Stimulated activated naive CD8-positive, alpha-beta T cell treated with anti-CD3 and anti-CD28 coated beads, Interleukin-15, amount 100 ng/mL, for 72 hours (primary cell): ENCODE measurements around the gene ACAA1.

Experiments used
- ATAC-seq: fragments of 150-1000 bp; cut with Tn5 transposase; 2 replicates; pipeline ENCODE4 v1.10.0; 2021; ENCODE audit warnings: mild to moderate bottlenecking, moderate library complexity
- DNase-seq, 2 donors: peaks; one replicate each; pipeline ENCODE4 v3.0.0; 2021 to 2022
- H3K27ac Mint-ChIP-seq, 2 donors: one replicate each; pipeline ENCODE4 v1.8.0; 2022; ENCODE audit warnings: mild to moderate bottlenecking in 2 of 2, mixed read lengths in 2 of 2, moderate library complexity in 2 of 2
- H3K27me3 Mint-ChIP-seq: one replicate; pipeline ENCODE4 v1.8.0; 2022; ENCODE audit warnings: mixed read lengths
- H3K4me1 Mint-ChIP-seq: one replicate; pipeline ENCODE4 v1.8.0; 2022; ENCODE audit warnings: mild to moderate bottlenecking, mixed read lengths
- H3K4me3 Mint-ChIP-seq, 2 donors: one replicate each; pipeline ENCODE4 v1.8.0; 2022; ENCODE audit warnings: mild to moderate bottlenecking in 2 of 2, mixed read lengths in 2 of 2, moderate library complexity in 1 of 2
- H3K9me3 Mint-ChIP-seq, 2 donors: one replicate each; pipeline ENCODE4 v1.8.0; 2022; ENCODE audit warnings: mixed read lengths in 2 of 2

Gene ACAA1

DNA sequence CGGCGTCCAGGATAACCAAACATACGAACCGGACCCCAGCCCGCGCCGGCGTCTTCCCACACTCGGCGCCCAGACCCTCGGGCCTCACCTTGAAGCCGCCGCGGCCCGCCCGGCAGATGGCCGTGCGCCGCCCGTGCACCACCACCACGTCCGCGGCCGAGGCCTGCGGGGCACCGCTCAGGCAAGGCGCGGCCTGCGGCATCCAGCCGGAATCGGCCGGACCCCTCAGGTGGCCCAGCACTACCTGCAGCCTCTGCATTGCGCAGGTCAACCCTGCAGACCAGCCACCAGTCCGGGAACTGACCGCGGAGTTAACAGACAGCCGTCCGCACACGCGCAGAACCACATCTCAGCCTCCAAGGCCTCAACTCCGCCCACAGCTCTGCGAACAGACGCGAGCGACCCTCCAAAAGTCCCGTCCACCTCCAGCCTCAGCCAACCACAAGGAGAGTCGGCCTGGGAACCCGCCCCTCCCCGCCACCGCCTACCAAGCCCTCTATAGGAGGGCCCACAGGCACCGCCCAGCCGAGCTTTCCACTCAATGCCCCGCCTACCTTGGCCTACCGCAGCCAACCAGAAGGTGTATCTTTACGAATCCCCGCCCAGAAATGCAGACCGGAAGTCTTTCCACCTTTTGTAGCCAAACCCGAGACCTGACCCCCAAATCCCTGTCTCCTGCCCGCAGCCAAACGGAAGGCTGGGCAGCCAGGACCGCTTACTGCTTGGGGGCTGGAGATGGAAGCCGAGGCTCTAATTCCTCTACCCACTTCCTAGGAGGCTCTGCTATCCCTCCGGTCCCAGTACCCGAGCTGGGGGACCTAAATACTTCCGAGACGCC, at the start of gene ACAA1:
TSS of gene ACAA1 (minus strand) at position 351 of the 838 bp plus-strand sequence. CDS start at position 259, 92 bp downstream.
- DNase-seq, result peak; percentile 96 to 98
- Mint-ChIP-seq H3K4me1 (peaks cover 86% of the 10 kb centered on the region), H3K4me3 (peak within 1 kb of the TSS; percentile 90), H3K9me3 (no peaks in the 10 kb centered on the region), H3K27ac (peak within 1 kb of the TSS; percentile 91 to 97), H3K27me3 (no peaks in the 10 kb centered on the region)
- peak; percentile 91 for ATAC-seq

DNA sequence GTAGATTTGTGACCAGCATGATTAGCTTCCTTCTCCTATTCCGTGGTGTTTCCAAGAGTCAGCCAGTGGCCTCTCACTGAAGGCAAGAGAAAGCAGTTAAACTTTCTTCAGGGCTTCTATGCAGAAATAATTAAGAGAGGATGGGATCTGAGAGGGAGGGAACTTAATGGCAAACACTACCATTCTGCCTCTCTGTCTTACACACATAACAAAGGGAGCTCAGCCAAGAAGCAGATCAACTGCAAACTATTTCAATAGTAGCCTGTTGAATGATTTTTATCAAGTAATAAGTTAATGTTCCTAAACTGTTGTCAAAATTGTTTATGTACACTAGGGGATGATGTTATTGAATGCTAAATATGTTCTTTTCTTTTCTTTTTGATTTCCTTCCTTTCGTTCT, 40.3 kb upstream of the ACAA1 start:
- no peak for ATAC-seq
- no peak overlapping the region for H3K4me3 Mint-ChIP-seq
- no peak overlapping the region for H3K27ac Mint-ChIP-seq
- no peaks in the 10 kb centered on the region for H3K9me3 Mint-ChIP-seq
- peaks cover 49% of the 10 kb centered on the region for H3K4me1 Mint-ChIP-seq
- no peak for DNase-seq
- no peaks in the 10 kb centered on the region for H3K27me3 Mint-ChIP-seq

DNA sequence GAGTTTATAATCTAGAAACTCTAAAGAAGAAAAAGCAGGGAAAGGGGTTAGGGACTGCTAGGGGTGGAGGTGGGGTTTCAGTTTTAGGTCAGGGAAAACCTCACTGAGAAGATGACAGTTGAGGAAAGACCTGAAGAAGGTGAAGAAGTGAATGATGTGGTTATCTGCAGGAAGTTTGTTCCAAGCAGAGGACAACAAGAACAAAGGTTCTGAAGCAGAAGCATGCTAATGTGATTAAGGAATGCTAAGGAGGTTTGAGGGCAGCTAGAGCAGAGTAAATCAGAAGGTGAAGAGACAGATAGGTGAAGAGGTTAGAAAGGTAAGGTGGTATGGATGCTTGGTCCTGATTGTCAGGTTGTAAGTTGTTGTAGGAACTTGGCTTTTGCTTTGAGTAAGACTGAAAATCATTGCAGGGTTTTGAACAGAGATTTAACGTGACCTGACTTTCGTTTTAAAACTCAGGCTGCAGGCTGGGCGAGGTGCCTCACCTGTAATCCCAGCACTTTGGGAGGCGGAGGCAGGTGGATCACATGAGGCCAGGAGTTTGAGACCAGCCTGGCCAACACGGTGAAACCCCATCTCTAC, 37.0 kb upstream of the ACAA1 start:
- ATAC-seq (peak; percentile 62), DNase-seq (no peak)
- Mint-ChIP-seq H3K4me1 (peaks cover 60% of the 10 kb centered on the region), H3K4me3 (peak overlapping the region; percentile 3 to 51), H3K27me3 (no peaks in the 10 kb centered on the region), H3K9me3 (no peaks in the 10 kb centered on the region), H3K27ac (peak overlapping the region in 1 of 2 donors; percentile 19)

GRCh38 chr3:38171622-38172021, 34.7 kb upstream of the ACAA1 start:
- Mint-ChIP-seq H3K27ac (no peak overlapping the region), H3K27me3 (no peaks in the 10 kb centered on the region), H3K4me1 (peaks cover 83% of the 10 kb centered on the region), H3K4me3 (peak overlapping the region in 1 of 2 donors; percentile 36), H3K9me3 (no peaks in the 10 kb centered on the region)
- no peak for DNase-seq
- peak; percentile 33 for ATAC-seq

DNA sequence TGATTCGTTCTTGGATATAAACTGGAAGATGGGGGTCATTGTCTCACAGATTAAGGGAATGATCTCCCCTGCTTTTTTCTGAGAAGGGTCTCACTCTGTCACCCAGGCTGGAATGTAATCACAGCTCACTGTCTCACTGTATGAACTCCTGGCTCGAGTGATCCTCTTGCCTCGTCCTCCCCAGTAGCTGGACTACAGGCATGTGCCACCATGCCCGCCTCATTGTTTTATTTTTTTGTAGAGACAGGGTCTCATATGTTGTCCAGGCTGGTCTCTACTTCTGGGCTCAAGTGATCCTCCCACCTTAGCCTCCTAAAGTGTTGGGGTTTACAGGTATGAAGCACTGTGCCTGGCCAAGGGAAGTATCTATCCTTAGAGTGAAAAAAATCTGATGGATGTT, 33.8 kb upstream of the ACAA1 start:
- no peaks in the 10 kb centered on the region for H3K27me3 Mint-ChIP-seq
- H3K4me3 Mint-ChIP-seq, result peak overlapping the region in 1 of 2 donors; percentile 13

DNA sequence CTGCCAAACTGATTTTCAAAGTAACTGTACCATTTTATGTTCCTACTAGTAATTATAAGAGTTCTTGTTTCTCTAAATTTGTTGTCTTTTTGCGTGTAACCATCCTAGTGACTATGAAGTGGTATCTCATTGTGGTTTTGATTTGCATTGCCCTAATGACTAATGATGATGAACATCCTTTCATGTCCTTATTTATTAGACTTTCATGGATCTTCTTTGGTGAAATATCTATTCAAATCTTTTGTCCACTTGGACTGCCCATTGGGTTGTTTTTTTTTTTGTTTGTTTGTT, 32.0 kb upstream of the ACAA1 start:
- Mint-ChIP-seq H3K4me1 (peaks cover 82% of the 10 kb centered on the region), H3K4me3 (peak overlapping the region; percentile 27 to 36), H3K27me3 (no peaks in the 10 kb centered on the region), H3K9me3 (no peaks in the 10 kb centered on the region), H3K27ac (peak overlapping the region in 1 of 2 donors; percentile 91)
- ATAC-seq, result no peak
- no peak for DNase-seq

More for the DNA sequence above, 33.8 kb upstream of the ACAA1 start:
- ATAC-seq (no peak), DNase-seq (no peak)
- no peaks in the 10 kb centered on the region for H3K9me3 Mint-ChIP-seq
- peaks cover 88% of the 10 kb centered on the region for H3K4me1 Mint-ChIP-seq
- H3K27ac Mint-ChIP-seq, result no peak overlapping the region

GRCh38 chr3:38168151-38169026, 31.5 kb upstream of the ACAA1 start:
- DNase-seq (no peak), ATAC-seq (no peak)
- H3K4me3 Mint-ChIP-seq, result peak overlapping the region; percentile 63 to 91
- H3K27me3 Mint-ChIP-seq, result no peaks in the 10 kb centered on the region
- H3K27ac Mint-ChIP-seq, result peak overlapping the region in 1 of 2 donors; percentile 73
- peaks cover 81% of the 10 kb centered on the region for H3K4me1 Mint-ChIP-seq
- no peaks in the 10 kb centered on the region for H3K9me3 Mint-ChIP-seq

DNA sequence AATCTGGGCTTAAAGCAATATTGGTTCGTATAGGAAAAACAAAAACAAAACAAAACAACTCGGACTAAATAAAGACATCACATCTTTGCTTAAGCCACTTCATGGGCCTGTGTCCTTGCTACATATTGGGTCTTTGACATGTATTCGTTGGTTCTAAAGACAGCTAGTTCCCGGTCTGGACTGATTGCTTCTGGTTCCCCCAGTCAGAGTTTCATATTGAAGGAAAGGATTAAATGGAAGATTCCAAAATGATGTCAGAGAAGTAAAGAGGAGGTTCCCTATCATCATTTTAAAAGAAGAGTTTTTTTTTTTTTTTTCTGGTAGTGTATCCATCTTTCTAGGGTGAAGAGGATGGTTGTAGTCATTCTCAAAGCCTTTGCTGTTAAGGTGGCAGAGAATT, 30.7 kb upstream of the ACAA1 start:
- Mint-ChIP-seq H3K4me1 (peaks cover 73% of the 10 kb centered on the region), H3K4me3 (peak overlapping the region; percentile 63 to 91), H3K27me3 (no peaks in the 10 kb centered on the region), H3K9me3 (no peaks in the 10 kb centered on the region), H3K27ac (no peak overlapping the region)
- DNase-seq (no peak), ATAC-seq (no peak)

GRCh38 chr3:38165722-38166387, 28.9 kb upstream of the ACAA1 start:
- Mint-ChIP-seq H3K27me3 (no peaks in the 10 kb centered on the region), H3K9me3 (no peaks in the 10 kb centered on the region), H3K4me3 (peak overlapping the region; percentile 91 to 94), H3K27ac (peak overlapping the region; percentile 96 to 99), H3K4me1 (peaks cover 59% of the 10 kb centered on the region)
- DNase-seq (no peak), ATAC-seq (peak; percentile 11)

- DNase-seq, result peak; percentile 96 to 97
- ATAC-seq, result peak; percentile 94
- Mint-ChIP-seq H3K27me3 (no peaks in the 10 kb centered on the region), H3K4me1 (peaks cover 51% of the 10 kb centered on the region), H3K4me3 (peak within 1 kb of the TSS; percentile 91 to 94), H3K27ac (peak within 1 kb of the TSS; percentile 99 to 100), H3K9me3 (no peaks in the 10 kb centered on the region)
These were observed 28.2 kb upstream of the ACAA1 start, which contains the start of gene OXSR1 for GRCh38 chr3:38164952-38165721. Gene OXSR1 (plus strand): TSS chr3:38165537. CDS start chr3:38165877, 340 bp downstream.

GRCh38 chr3:38164643-38164951, 27.7 kb upstream of the ACAA1 start:
- Mint-ChIP-seq H3K9me3 (no peaks in the 10 kb centered on the region), H3K27me3 (no peaks in the 10 kb centered on the region), H3K27ac (peak overlapping the region; percentile 99 to 100), H3K4me3 (peak overlapping the region; percentile 91 to 94), H3K4me1 (peaks cover 49% of the 10 kb centered on the region)
- ATAC-seq (peak; percentile 47), DNase-seq (no peak)

DNA sequence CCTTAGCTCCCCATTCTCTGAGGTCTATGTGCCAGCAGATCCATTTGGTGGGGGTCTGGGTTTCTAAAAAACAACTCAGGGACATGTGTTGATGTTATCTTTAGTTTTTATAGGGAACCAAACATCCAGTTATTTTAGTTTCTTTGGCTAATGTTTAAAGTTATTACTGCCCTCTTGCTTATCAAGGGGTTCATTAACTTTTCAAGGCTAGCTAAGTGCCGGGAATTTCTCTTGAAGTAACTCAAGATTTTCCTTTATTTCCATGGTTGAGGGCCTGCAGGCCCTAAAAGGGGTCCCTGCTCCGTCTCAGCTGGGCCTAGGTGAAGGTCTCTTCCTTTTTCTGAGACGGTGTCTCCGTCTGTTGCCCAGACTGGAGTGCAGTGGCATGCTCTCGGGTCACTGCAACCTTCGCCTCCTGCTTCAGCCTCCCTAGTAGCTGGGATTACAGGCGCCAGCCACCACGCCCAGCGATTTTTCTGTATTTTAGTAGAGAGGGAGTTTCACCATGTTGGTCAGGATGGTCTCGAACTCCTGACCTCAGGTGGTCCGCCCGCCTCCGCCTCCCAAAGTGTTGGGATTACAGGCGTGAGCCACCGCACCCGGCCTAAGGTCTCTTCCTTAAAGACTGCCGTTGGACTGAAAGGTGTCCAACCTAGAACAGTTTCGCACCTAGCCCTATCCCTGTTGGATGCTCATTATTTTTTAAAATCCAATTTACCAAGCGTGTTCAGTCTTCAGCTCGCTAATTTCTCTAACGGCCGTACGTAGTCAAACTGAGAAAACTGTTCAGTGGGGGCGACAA, 27.1 kb upstream of the ACAA1 start:
- Mint-ChIP-seq H3K4me3 (peak overlapping the region; percentile 91 to 94), H3K27ac (peak overlapping the region; percentile 99 to 100)
- no peak for ATAC-seq

DNA sequence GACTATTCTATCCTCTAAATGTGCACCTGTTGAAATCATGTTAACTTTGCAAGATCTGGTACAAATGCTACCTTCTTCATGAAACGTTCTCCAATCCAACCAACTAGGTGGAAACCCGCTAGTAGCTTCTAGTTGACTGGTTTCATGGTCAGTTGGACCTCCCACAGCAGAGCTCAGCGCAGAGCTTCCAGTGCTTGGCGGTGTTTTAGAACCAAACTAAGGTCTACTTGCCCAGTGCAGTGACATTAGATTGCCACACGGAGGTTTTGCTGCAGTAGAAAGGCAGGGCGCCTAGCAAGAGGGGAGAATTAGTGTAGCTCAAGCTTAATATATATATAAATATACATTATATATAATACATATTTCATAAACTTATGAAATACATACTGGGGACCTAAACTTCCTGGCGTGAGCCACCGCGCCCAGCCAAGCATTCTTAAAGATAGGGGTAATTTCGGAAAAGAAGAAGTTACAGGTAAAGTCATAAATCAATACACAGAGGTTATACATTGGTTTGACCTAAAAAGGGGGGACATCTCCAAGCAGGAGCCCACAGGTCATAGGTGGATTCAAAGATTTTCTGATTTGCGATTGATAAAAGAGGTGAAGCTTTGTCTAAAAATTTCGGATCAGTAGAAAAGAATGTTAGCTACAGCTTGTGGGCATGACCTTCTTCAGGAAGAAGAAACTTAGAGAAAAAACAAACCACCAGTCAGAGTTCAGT, 26.4 kb upstream of the ACAA1 start:
- ATAC-seq, result no peak
- no peaks in the 10 kb centered on the region for H3K27me3 Mint-ChIP-seq
- no peak for DNase-seq
- H3K4me3 Mint-ChIP-seq, result peak overlapping the region in 1 of 2 donors; percentile 91
- peaks cover 35% of the 10 kb centered on the region for H3K4me1 Mint-ChIP-seq
- H3K27ac Mint-ChIP-seq, result no peak overlapping the region
- H3K9me3 Mint-ChIP-seq, result no peaks in the 10 kb centered on the region

More for the DNA sequence above, 27.1 kb upstream of the ACAA1 start:
- Mint-ChIP-seq H3K27me3 (no peaks in the 10 kb centered on the region), H3K9me3 (no peaks in the 10 kb centered on the region), H3K4me1 (peaks cover 43% of the 10 kb centered on the region)
- no peak for DNase-seq
